ENCODE results near the gene AADAT. TPM values are rescaled to one million over a fixed set of nuclear protein-coding genes. Genes with fewer than 3 reads are reported as not detected.

The AADAT gene
- polyA plus RNA-seq, 2 of the 4 experiments (the other 2 are of a cell fraction): 8.8 to 23.2 TPM

GRCh38 chr4:170111546-170111945 lies 21.8 kb upstream of the AADAT start (continued):
- TF ChIP-seq RAD21 (conservative IDR thresholded peaks at IDR 0.05 in 1 of 2, IDR thresholded peaks at IDR 0.05 in 1 of 2): no peak

- FAIRE-seq (no peak), DNase-seq (ENCODE audit: low read depth in 1 of 2, low spot score in 1 of 2) (no peak), ATAC-seq (no peak)
- ChIA-PET POLR2A (no interaction called here), CTCF (no interaction called here)
- 61% methylated on average over 2 of the region's 2 CpGs for WGBS (ENCODE audit: missing lambda C conversion rate)
- no peak for TF ChIP-seq HOXA7 (CRISPR knock-in tag; IDR thresholded peaks at IDR 0.05)
- TF ChIP-seq ELK1 (IDR thresholded peaks at IDR 0.05; ENCODE audit: low read depth, low read length): no peak
- TF ChIP-seq HOXB5 (CRISPR knock-in tag; IDR thresholded peaks at IDR 0.05): no peak
- TF ChIP-seq CEBPB (IDR thresholded peaks at IDR 0.05): no peak
- no peak for TF ChIP-seq RCOR1 (IDR thresholded peaks at IDR 0.05; ENCODE audit: low read depth, low read length)
- no peak overlapping the region for H3K27ac ChIP-seq
- no peak overlapping the region for H3K4me3 ChIP-seq
- H3K4me2 ChIP-seq: no peak overlapping the region
- H3K4me1 ChIP-seq: no peaks in the 10 kb centered on the region
- no peaks in the 10 kb centered on the region for H3K9me3 ChIP-seq
Observed at GRCh38 chr4:170111085-170111484, 21.3 kb upstream of the AADAT start.

GRCh38 chr4:170110285-170110672 lies 20.5 kb upstream of the AADAT start:
- no peak overlapping the region for H3K4me3 ChIP-seq
- no peak for DNase-seq (ENCODE audit: low read depth in 1 of 2, low spot score in 1 of 2)
- CTCF ChIA-PET: no interaction called here
- no peaks in the 10 kb centered on the region for H3K9me3 ChIP-seq
- TF ChIP-seq JUN (IDR thresholded peaks at IDR 0.05): no peak
- no peak for TF ChIP-seq CTCF (IDR thresholded peaks at IDR 0.05)
- no peak for TF ChIP-seq SMC3 (IDR thresholded peaks at IDR 0.05)
- no peak for TF ChIP-seq HOXB5 (CRISPR knock-in tag; IDR thresholded peaks at IDR 0.05)
- TF ChIP-seq CHD4 (IDR thresholded peaks at IDR 0.05; ENCODE audit: borderline replicate concordance): no peak
- no peak for TF ChIP-seq REST (IDR thresholded peaks at IDR 0.05)
- no peak for TF ChIP-seq HMGXB4 (CRISPR knock-in tag; IDR thresholded peaks at IDR 0.05; ENCODE audit: borderline replicate concordance)
- TF ChIP-seq USF2 (IDR thresholded peaks at IDR 0.05): no peak
- TF ChIP-seq FOSL2 (IDR thresholded peaks at IDR 0.05): no peak
- TF ChIP-seq FOSL2 (CRISPR knock-in tag; IDR thresholded peaks at IDR 0.05): no peak
- TF ChIP-seq ZC3H11A (IDR thresholded peaks at IDR 0.05): no peak
- TF ChIP-seq HEYL (CRISPR knock-in tag; IDR thresholded peaks at IDR 0.05): no peak
- no peak for TF ChIP-seq EHMT2 (IDR thresholded peaks at IDR 0.05; ENCODE audit: low read depth)
- TF ChIP-seq KDM1A (IDR thresholded peaks at IDR 0.05; ENCODE audit: low read depth): no peak
- TF ChIP-seq NR3C1 (IDR thresholded peaks at IDR 0.05): no peak
- TF ChIP-seq BHLHE40 (IDR thresholded peaks at IDR 0.05; ENCODE audit: low read depth, low read length): no peak
- no peak for TF ChIP-seq MAZ (IDR thresholded peaks at IDR 0.05; ENCODE audit: borderline replicate concordance, low read depth, low read length)
- ATAC-seq: no peak
- no peak for FAIRE-seq
- no peak overlapping the region for H3K4me2 ChIP-seq
- WGBS (ENCODE audit: missing lambda C conversion rate): 37% methylated on average over 5 of the region's 5 CpGs
- POLR2A ChIA-PET: no interaction called here
- H3K27ac ChIP-seq: no peak overlapping the region
- H3K4me1 ChIP-seq: no peaks in the 10 kb centered on the region
